A673 (cell line): ENCODE measurements around the gene MYO18A.

Experiments used
- EZH2 ChIP-seq: fragments of 200-600 bp; sonication (generic); IDR thresholded peaks from 2 replicates; pipeline ENCODE4 v1.6.1; 2017; ENCODE audit warnings: borderline replicate concordance, low read depth, mild to moderate bottlenecking, mixed read lengths, antibody characterized with exemption, low read length; ENCODE audit not compliant: poor library complexity, severe bottlenecking
- TF ChIP-seq, protein P1 (sequence below): fragments of 300-800, 200-600 bp; sonication (generic); conservative IDR thresholded peaks from 2 replicates; pipeline ENCODE4 v1.5.1; 2017; ENCODE audit warnings: low read depth, mild to moderate bottlenecking, antibody characterized with exemption, low read length, moderate library complexity, mixed read lengths

DNA sequence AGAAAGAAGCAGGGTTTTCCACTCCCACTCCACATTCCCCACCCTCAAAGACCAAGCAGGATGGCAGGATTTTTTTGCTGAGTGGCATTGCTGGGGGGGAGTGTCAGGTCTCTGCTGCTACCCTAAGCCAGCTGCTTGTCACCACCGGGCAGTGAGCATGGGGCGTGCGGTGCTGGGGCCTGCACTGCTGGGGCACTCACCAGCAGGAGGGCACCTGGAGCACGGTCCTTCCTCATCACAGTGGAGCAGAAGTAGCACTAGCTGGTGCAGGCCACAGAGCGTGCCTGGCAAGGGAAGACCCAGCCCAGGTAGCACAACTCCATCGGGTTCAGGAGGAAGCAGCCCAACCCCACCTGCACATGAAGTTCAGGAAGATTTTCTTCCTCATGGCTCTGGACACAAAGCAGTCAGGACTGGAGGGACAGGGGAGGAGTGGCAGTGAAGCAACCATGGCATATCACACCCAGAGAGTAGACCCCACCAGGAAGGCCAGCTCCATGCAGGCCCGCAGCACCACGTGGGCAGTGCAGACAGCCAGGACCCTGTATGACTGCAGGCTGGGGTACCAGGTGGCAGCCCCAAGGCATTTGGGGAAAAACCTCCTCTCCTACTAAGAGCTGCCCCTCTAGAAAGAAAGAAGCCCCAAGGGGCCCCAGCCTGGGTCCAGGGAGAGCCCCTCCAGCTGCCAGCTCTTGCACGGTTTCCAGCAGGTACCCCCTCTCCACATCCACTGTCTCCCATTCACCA, 16.7 kb upstream of the MYO18A start:
- TF ChIP-seq, protein P1, sequence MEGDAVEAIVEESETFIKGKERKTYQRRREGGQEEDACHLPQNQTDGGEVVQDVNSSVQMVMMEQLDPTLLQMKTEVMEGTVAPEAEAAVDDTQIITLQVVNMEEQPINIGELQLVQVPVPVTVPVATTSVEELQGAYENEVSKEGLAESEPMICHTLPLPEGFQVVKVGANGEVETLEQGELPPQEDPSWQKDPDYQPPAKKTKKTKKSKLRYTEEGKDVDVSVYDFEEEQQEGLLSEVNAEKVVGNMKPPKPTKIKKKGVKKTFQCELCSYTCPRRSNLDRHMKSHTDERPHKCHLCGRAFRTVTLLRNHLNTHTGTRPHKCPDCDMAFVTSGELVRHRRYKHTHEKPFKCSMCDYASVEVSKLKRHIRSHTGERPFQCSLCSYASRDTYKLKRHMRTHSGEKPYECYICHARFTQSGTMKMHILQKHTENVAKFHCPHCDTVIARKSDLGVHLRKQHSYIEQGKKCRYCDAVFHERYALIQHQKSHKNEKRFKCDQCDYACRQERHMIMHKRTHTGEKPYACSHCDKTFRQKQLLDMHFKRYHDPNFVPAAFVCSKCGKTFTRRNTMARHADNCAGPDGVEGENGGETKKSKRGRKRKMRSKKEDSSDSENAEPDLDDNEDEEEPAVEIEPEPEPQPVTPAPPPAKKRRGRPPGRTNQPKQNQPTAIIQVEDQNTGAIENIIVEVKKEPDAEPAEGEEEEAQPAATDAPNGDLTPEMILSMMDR = no peak
- TF ChIP-seq EZH2 = no peak
